Epidermal melanocyte (primary cell): ENCODE data around the gene AKAP13.
"Not testable (repeated sequence)": the region's sequence is repeated elsewhere in the genome, so short reads cannot be mapped to it uniquely, and the experiment has no call there.

ENCODE experiments used
- DNase-seq: peaks from one replicate; pipeline ENCODE4 v3.0.0; 2011; ENCODE audit warnings: low spot score; ENCODE audit not compliant: insufficient read length

The AKAP13 gene

GRCh38 chr15:85441854-85442253 lies 61.5 kb downstream of the AKAP13 start:
- DNase-seq = not testable (repeated sequence)

- DNase-seq = no peak
Observed at GRCh38 chr15:85443046-85443445, 62.6 kb downstream of the AKAP13 start.

DNA sequence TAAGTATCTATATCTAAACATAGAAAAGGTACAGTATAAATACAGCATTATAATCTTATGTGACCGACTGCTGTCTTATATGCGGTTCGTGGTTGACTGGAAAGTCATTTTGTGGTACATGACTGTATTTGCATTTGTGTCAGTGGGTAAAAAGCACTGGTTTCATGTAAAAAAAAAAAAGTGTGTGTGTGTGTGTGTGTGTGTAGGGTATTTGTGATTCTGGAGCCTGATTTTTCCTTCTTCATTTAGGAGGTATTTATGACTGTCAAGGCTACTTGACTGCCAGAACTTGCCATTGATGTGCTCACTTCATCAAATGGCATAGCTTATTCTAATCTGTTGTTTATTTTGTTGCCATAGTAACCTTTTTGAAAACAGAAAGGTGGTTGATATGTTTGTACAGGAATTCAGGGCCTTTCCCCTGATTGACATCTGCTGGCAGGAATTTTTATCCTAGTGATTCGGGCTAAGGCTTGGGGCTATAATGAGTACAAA lies 63.2 kb downstream of the AKAP13 start:
- DNase-seq = no peak

DNA sequence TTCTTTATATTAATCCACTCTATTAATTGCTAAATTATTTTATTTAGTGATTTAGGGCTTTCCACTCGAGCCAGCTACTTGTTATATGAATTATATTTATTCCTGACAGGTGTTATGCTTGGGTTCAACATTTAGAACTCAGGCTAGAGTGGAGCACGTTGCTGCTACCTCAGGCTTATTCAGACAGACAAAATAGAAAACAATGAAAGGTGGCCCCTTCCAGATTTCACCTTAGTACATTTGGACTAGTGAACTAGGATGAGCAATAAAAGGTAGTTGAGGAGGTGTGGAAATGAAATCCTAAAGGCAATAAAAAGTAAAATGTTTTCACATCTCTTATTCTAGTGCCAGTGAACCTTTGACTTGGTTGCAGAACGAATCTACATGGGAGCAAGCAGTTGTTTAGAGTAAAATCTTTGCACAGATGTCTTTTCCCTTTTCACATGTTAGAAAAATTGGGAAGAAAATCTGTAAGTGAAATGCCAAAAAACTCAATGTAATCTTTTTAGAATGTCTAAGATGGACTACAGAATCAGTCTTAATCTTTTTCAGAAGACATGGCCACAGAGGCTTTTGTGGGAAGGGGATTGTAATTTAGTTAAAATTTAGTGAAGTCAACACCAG lies 63.8 kb downstream of the AKAP13 start:
- DNase-seq = no peak

DNA sequence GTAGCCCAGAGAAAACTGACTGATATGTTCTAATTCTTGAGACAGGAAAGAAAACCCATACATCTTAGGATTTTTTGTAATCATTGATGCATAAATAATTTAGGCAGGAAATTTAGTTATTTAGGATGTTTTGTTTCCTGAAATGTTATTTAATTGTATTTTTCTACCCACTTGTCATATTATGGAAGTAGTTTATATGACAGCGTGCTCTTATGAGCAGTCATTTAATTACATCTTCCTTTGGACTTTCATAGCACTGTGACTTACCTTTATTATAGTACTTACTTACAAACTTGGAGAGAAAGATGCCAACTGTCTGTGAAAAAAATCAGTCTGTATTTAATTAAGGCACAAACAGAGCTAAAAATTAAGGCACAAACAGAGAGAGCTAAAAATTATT lies 65.0 kb downstream of the AKAP13 start:
- DNase-seq = no peak

GRCh38 chr15:85451099-85451700 lies 70.8 kb downstream of the AKAP13 start:
- DNase-seq = no peak

DNA sequence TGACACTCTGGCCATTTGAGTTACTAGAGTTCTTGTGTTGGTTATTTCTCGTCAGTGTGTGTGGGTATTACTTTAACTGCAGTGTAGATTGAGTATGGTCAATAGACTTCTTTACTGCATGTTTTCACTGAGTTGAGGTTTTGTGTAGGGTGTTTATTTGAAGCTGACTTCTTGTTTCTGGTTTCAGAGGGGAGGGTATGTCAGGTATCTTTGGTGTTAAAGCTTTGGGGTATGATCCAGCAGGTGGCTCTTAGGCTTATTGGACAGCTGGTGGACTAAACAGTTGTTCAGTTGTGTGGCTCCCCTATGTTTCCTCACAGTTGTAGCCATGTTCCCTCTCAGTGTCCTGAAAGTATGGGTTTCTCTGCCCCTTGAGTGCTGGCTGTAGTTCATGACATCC lies 72.0 kb downstream of the AKAP13 start:
- DNase-seq = no peak

DNA sequence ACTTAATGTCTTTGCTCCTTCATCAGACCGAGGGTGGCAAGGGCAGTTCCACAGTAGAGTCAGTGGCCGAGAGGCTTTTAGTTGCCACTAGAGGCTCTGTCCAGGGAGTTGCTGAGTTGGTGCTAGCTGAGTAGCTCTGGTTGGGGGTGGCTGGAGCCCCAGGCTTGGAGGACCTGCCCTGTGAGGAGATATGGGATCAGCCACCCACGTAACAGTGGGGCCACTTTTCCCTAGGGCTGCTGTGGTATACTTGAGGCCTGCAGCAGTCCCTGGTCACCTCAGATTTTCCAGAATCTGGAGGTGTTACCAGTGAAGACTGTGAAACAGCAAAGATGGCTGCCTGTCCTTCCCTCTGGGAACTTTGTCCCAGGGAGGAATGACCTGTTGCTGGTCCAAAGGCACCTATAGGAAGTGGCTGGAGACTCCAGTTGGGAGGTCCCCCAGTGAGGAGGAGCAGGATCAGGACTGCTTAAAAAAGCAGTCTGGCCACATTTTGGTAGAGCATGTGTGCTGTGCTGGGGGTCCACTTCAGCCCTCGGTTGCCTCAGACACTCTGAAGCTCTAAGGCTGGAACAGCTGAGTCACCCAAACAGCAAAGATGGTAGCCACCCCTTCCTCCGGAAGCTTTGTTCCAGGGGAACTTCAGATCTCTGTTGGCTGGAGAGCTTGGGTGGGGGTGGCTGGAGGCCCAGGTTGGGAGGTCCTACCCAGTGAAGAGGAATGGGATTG lies 72.9 kb downstream of the AKAP13 start:
- no peak for DNase-seq

- DNase-seq = no peak
Observed at GRCh38 chr15:85454403-85454802, 74.0 kb downstream of the AKAP13 start.

DNA sequence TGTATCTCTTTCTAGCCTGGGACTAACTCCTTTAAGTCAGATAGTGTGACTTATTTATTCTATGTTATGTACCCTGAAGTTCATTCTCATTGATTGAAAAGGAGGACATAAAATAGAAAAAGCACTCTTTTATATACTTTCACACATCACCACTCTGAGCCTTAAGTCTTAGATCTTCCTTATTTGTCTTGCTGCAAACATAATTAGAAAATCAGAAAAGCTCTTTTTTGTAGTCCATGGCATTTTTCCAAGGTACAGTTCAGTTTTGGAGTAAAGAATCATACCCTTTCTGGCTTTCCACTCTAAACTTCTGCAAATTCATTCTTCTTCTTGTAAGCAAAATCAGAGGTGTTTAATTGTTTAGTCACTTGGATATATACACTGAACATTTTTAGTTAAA lies 75.5 kb downstream of the AKAP13 start:
- no peak for DNase-seq

DNA sequence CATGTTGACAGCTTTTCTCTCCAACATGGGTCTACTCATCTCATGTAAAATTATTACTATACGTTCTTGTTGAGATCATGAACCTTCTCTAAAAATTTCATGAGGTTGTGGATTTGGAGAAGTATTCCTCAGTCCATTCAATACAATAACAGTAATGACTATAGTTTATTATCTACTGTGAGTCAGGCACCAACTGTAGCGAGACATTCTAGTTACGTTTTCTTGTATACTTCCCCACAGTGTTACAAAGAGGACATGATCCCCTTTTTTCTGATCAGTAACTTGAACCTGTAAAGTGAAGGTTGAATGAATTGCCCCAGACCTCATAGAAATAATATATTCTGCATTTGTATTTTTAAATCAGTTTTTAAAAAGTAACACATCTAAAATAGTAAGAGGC lies 76.4 kb downstream of the AKAP13 start:
- DNase-seq = no peak

- no peak for DNase-seq
Observed at GRCh38 chr15:85457392-85457968, 77.1 kb downstream of the AKAP13 start.

- DNase-seq = no peak
Observed at GRCh38 chr15:85458764-85459163, 78.4 kb downstream of the AKAP13 start.

- DNase-seq = no peak
Observed at GRCh38 chr15:85462029-85462428, 81.6 kb downstream of the AKAP13 start.

DNA sequence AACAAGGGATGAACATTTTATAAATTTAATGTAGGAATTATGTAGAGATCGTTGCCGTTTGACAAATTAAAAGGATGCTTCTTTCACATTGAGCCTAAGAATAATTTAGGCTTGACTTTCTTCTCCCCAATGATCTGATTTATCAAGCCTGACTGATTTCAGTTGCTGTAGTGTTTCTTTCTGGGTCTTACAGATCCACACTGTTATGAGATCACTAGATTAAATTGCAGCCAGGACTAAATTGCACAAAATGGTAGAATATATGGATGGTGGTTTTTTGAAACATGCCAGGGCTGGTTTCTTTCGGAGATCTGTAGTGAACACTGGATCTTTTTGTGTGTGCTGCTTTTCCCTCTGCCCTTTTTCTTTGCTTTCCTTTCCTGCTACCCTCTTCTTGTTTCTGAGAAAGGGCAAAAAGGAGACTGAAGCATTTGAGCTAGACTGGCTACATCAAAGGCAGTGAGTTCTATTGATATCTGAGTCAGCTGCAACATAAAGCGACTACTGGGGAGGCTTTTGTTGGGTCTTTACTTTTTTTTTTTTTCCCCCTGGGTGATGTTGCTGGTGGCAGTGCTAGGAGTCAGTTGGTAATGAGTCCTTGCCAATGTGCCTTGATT lies 83.0 kb downstream of the AKAP13 start:
- no peak for DNase-seq

DNA sequence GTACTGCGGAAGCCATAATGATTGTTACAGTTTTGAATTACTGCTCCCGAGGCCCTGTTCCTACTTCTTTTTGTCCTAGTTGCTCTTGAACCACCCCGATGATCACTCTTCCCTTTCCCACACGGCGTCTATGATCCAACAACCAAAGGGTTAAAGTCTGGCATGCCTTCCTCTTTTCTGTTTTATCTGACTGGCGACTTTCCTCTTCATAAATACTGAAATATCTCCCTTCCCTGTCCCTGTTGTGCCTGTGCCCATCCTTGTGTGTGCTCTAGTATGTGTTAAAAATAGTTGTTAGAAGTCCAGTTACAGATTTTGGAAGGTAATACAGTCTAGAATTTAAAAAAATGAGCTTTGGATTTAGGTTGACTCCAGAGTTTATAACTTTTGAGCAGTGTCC lies 83.6 kb downstream of the AKAP13 start:
- DNase-seq = no peak

DNA sequence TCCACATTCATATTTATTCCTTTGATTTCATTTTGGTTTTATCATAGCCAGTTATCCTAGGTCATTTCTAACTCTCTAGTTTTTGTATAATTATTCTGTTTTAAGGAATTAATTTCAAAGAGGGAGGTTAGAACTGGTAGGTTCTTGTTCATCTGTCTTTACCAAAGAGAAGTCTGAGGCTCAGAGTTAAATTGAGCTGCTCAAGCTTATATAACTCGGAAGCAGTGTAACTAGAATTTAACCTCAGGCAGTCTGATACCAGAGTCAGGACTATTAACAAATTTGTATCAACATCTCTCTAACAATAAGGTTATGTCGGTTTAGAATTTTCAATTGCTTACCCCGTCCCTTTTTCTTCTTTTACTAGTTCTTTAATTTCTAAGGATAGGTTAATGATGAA lies 84.1 kb downstream of the AKAP13 start:
- DNase-seq = no peak

DNA sequence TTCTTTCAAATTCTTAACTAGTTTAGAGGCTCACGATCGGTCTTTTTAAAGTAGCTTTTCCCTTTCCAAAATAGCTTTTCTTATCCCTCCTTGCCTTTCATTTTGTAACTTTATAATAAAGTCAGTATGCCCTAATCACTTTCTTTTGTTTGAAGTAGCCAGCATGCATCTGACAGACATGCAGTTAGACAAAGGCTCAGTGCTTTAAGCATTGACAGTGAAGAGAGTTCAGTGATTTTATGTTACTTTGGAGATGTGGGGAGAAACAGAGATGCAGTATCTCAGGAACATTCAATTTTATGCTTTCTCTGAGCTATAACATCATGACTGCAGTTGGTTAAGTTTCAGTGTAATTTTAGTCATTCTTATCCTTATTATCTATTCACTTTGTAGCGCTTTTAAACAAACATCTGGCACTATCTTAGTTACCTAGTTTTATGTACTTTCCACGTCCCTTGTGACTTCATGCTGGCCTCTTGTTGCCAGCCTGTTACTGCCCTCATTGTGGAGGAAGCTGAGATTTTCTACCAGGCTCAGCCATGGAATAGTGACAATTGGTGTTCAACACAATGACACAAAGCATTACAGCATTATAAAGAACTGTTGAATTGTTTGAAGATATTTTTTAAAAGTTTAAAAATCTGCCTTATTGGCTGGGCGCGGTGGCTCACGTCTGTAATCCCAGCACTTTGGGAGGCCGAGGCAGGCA lies 90.3 kb downstream of the AKAP13 start:
- no peak for DNase-seq

DNA sequence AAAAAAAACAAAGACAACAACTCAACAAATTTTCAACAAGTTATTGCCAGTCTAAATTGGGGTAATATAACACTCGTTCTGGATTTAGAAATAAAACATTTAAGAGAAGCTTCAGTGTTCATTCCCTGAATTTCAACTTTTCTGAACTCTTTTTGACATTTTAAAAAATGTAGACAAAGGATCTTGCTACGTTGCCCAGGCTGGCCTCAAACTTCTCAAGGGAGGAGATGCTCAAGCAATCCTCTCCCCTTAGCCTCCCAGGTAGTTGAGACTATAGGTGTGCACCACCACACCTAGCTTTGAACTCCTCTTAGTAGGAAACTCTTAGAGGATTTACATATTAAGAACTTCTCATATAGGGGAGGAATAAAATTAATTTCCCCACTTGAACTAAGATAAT lies 91.9 kb downstream of the AKAP13 start:
- DNase-seq = no peak

DNA sequence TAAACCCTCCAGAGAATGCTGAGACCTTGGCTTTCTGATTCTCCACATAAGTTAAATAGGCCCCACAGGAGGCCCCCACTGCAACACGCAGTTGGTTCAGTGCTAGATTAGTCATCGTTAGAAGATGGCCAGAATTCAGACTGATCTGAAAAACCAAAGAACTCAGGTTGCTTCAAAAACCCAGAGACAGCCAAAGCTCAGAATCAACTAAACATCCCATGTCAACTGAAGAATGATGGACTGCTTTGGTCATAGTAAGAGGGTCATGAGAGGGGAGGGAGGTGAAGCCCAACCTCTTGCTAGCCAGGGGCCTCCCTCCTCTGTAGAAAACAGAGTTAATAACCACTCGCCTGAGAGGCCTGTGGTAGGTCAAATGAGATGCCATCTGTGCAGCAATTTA lies 93.1 kb downstream of the AKAP13 start:
- no peak for DNase-seq

DNA sequence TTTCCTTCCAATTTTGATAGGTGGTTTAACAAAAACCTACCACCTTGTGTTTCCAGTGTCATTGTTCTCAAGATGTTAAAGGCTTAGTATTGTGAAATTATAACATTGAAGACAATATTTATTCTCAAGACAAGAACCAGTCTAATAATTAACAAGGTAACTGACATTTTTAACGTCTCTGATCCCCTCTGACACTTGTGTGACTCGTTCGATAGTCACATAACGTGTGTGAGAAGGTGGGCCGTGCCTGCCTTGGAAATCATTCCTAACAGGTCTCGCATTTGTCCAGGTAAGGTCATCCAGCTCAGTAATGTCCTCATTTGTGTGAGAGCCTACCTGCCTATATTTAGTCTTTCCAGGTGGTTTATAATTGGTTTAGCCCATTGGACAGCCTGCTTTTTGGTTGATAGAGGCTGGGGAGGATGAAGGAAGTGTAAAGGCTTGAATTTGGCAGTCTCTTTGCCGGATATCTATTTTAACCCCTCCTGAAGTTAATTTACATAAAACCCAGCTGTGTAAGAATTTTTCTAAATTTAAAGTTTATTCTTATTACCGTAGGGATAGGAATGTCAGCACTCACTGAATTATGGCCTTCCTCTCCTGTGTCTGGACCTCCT lies 94.4 kb downstream of the AKAP13 start:
- no peak for DNase-seq
